Measurements from ENCODE around the gene DUSP28. TPM values are rescaled to one million over a fixed set of nuclear protein-coding genes. Genes with fewer than 3 reads are reported as not detected.
"Not testable (repeated sequence)": the region's sequence is repeated elsewhere in the genome, so short reads cannot be mapped to it uniquely, and the experiment has no call there.

The DUSP28 gene
- total RNA-seq, 1 donor from 2014 or later, result 2.8 TPM

DNA sequence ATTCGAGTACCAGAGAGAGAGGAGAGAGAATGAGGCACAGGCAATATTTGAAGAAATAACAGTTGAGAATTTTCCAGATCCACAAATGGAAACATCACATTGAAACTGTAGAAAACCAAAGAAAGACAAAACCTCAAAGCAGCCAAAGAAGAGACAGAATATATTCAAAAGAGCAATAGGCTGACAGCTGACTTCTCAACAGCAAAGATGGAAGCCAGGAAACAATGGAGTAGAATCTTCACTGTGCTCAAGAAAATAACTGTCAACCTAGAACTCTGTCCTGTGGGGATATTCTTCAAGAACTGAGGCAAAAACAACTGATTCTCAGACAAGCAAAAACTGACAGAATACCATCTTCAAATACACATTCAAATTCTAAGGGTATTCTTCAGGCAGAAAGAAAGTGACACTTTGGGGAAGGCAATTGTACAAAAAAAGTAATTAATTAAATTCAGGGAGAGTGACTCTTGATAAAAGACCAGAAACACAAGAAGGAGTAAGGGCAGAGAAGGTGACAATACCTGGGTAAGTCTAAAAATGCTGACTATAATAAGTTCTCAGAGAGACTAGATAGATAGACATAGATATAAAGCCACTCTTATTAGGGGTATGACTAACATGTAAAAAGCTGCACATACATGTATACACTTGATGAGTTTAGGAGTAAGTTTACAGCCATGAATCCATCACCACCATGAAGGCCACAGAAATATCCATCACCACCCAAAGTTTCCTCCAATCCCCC lies 28.0 kb upstream of the DUSP28 start:
- Mint-ChIP-seq H3K4me3 (ENCODE audit: unreplicated experiment) (no peak overlapping the region), H3K4me1 (ENCODE audit: low read depth, unreplicated experiment) (no peaks in the 10 kb centered on the region), H3K27ac (ENCODE audit: unreplicated experiment) (no peak overlapping the region), H3K27me3 (ENCODE audit: unreplicated experiment) (peaks cover 5% of the 10 kb centered on the region), H3K36me3 (ENCODE audit: unreplicated experiment) (peaks cover 31% of the 10 kb centered on the region), H3K9me3 (ENCODE audit: unreplicated experiment) (peaks cover 10% of the 10 kb centered on the region)
- DNase-seq, result no peak
- TF ChIP-seq, protein P1, sequence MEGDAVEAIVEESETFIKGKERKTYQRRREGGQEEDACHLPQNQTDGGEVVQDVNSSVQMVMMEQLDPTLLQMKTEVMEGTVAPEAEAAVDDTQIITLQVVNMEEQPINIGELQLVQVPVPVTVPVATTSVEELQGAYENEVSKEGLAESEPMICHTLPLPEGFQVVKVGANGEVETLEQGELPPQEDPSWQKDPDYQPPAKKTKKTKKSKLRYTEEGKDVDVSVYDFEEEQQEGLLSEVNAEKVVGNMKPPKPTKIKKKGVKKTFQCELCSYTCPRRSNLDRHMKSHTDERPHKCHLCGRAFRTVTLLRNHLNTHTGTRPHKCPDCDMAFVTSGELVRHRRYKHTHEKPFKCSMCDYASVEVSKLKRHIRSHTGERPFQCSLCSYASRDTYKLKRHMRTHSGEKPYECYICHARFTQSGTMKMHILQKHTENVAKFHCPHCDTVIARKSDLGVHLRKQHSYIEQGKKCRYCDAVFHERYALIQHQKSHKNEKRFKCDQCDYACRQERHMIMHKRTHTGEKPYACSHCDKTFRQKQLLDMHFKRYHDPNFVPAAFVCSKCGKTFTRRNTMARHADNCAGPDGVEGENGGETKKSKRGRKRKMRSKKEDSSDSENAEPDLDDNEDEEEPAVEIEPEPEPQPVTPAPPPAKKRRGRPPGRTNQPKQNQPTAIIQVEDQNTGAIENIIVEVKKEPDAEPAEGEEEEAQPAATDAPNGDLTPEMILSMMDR (IDR thresholded peaks at IDR 0.05; ENCODE audit: partially characterized antibody, unreplicated experiment), result no peak

DNA sequence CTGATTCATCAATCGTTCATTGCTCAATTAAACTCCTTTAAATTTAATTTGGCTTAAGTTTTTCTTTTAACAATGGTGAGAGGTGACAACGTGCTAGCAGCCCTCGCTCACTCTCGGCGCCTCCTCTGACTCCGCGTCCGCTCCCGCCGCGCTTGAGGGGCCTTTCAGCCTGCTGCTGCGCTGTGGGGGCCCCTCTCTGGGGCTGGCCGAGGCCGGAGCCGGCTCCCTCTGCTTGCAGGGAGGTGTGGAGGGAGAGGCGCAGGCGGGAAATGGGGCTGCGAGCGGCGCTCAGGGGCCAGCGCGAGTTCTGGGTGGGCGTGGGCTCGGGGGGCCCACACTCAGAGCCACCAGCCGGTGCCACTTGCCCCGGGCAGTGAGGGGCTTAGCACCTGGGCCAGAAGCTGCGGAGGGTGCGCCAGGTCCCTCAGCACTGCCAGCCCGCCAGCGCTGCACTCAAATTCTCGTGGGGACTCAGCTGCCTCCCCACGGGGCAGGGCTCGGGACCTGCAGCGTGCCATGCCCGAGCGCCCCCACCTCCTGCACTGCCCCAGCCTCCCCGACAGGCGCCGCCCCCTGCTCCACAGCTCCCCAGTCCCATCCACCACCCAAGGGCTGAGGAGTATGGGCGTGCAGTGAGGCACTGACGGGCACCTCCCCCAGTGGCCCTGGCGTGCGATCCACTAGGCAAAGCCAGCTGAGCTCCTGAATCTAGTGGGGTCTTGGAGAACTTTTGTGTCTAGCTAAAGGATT lies 22.0 kb upstream of the DUSP28 start:
- H3K36me3 Mint-ChIP-seq (ENCODE audit: unreplicated experiment), result peaks cover 35% of the 10 kb centered on the region
- H3K9me3 Mint-ChIP-seq (ENCODE audit: unreplicated experiment), result peaks cover 11% of the 10 kb centered on the region
- no peaks in the 10 kb centered on the region for H3K4me1 Mint-ChIP-seq (ENCODE audit: low read depth, unreplicated experiment)
- TF ChIP-seq, protein P1 (IDR thresholded peaks at IDR 0.05; ENCODE audit: partially characterized antibody, unreplicated experiment), result no peak
- H3K27ac Mint-ChIP-seq (ENCODE audit: unreplicated experiment), result no peak overlapping the region
- DNase-seq, result no peak
- peaks cover 3% of the 10 kb centered on the region for H3K27me3 Mint-ChIP-seq (ENCODE audit: unreplicated experiment)
- no peak overlapping the region for H3K4me3 Mint-ChIP-seq (ENCODE audit: unreplicated experiment)

DNA sequence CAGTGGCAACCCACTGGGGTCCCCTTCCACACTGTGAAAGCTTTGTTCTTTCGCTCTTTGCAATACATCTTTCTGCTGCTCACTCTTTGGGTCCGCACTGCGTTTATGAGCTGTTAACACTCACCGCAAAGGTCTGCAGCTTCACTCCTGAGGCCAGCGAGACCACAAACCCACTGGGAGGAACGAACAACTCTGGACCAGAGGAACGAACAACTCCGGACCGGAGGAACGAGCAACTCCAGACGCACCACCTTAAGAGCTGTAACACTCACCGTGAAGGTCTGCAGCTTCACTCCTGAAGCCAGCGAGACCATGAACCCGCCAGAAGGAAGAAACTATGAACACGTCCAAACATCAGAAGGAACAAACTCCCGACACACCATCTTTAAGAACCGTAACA lies 21.1 kb upstream of the DUSP28 start:
- DNase-seq; H3K4me3 Mint-ChIP-seq (ENCODE audit: unreplicated experiment); H3K27ac Mint-ChIP-seq (ENCODE audit: unreplicated experiment); H3K4me1 Mint-ChIP-seq (ENCODE audit: low read depth, unreplicated experiment); H3K27me3 Mint-ChIP-seq (ENCODE audit: unreplicated experiment): not testable (repeated sequence)
- Mint-ChIP-seq H3K36me3 (ENCODE audit: unreplicated experiment) (peaks cover 39% of the 10 kb centered on the region), H3K9me3 (ENCODE audit: unreplicated experiment) (peaks cover 11% of the 10 kb centered on the region)

- Mint-ChIP-seq H3K9me3 (ENCODE audit: unreplicated experiment) (peaks cover 14% of the 10 kb centered on the region), H3K36me3 (ENCODE audit: unreplicated experiment) (peaks cover 43% of the 10 kb centered on the region)
Measured at GRCh38 chr2:240539906-240540305, 20.3 kb upstream of the DUSP28 start.

DNA sequence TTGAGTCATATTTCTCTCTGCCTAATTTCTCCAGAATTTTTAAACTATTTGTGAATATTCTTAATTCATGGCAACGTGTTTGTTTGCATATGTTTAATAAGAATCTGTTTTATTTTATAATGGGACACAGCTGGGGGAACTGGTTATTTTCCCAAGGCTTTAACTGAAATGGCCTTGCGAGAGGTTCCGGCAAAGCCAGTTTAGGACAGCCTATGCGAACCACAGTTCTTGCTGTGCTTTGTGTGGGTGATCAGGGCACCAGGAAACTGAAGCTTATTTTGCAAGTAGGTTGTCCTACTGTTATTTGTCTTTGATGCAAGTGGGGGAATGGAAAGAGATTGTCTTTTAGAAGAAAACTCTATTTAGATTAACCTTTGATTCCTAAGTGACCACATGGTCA lies 8.9 kb upstream of the DUSP28 start:
- Mint-ChIP-seq H3K4me1 (ENCODE audit: low read depth, unreplicated experiment) (no peaks in the 10 kb centered on the region), H3K27ac (ENCODE audit: unreplicated experiment) (no peak overlapping the region), H3K9me3 (ENCODE audit: unreplicated experiment) (peaks cover 2% of the 10 kb centered on the region), H3K27me3 (ENCODE audit: unreplicated experiment) (no peaks in the 10 kb centered on the region), H3K4me3 (ENCODE audit: unreplicated experiment) (no peak overlapping the region), H3K36me3 (ENCODE audit: unreplicated experiment) (peaks cover 16% of the 10 kb centered on the region)
- TF ChIP-seq, protein P1 (IDR thresholded peaks at IDR 0.05; ENCODE audit: partially characterized antibody, unreplicated experiment), result no peak
- no peak for DNase-seq

More at GRCh38 chr2:240539906-240540305, 20.3 kb upstream of the DUSP28 start:
- Mint-ChIP-seq H3K4me1 (ENCODE audit: low read depth, unreplicated experiment) (no peaks in the 10 kb centered on the region), H3K27ac (ENCODE audit: unreplicated experiment) (no peak overlapping the region), H3K27me3 (ENCODE audit: unreplicated experiment) (peaks cover 3% of the 10 kb centered on the region), H3K4me3 (ENCODE audit: unreplicated experiment) (no peak overlapping the region)
- TF ChIP-seq, protein P1 (IDR thresholded peaks at IDR 0.05; ENCODE audit: partially characterized antibody, unreplicated experiment), result no peak
- DNase-seq, result no peak
